Forelimb muscle (tissue), 1 donor: ENCODE measurements around the gene FAM124A. TPM values are rescaled to one million over a fixed set of nuclear protein-coding genes. Genes with fewer than 3 reads are reported as not detected.

Source experiments
- DNase-seq: peaks from one replicate; pipeline ENCODE4 v3.0.0-alpha.2; 2013; ENCODE audit warnings: low read depth
- polyA plus RNA-seq: library from polyadenylated mRNA; unstranded; fragments of 120-200 nt; gene quantifications from one replicate; pipeline ENCODE4 v1.2.1, GENCODE V29; 2013; ENCODE audit not compliant: insufficient read length

FAM124A gene
- polyA plus RNA-seq, 1 donor: 1.6 TPM

GRCh38 chr13:51221108-51221507, 1.1 kb upstream of the FAM124A start:
- no peak for DNase-seq

GRCh38 chr13:51221674-51222036, 543 bp upstream of the FAM124A start:
- no peak for DNase-seq

- no peak for DNase-seq
Observed at GRCh38 chr13:51222686-51223559, 725 bp downstream of the FAM124A start.

- DNase-seq: no peak
Observed at GRCh38 chr13:51223560-51224270, 1.5 kb downstream of the FAM124A start.

- no peak for DNase-seq
Observed at GRCh38 chr13:51225029-51225428, 2.8 kb downstream of the FAM124A start.

- DNase-seq: no peak
Observed at GRCh38 chr13:51227404-51227803, 5.2 kb downstream of the FAM124A start.

GRCh38 chr13:51229101-51229719, 7.0 kb downstream of the FAM124A start:
- DNase-seq: no peak

GRCh38 chr13:51229731-51230130, 7.5 kb downstream of the FAM124A start:
- no peak for DNase-seq

GRCh38 chr13:51230477-51231105, 8.4 kb downstream of the FAM124A start:
- no peak for DNase-seq

GRCh38 chr13:51231456-51231855, 9.3 kb downstream of the FAM124A start:
- no peak for DNase-seq

GRCh38 chr13:51232328-51232727, 10.1 kb downstream of the FAM124A start:
- no peak for DNase-seq

GRCh38 chr13:51233117-51233826, 11.1 kb downstream of the FAM124A start:
- no peak for DNase-seq

GRCh38 chr13:51234676-51235075, 12.5 kb downstream of the FAM124A start:
- no peak for DNase-seq

GRCh38 chr13:51235186-51235585, 13.0 kb downstream of the FAM124A start:
- DNase-seq: no peak

- DNase-seq: no peak
Observed at GRCh38 chr13:51235756-51236490, 13.7 kb downstream of the FAM124A start.

GRCh38 chr13:51236491-51236792, 14.2 kb downstream of the FAM124A start:
- DNase-seq: no peak

GRCh38 chr13:51237386-51237785, 15.2 kb downstream of the FAM124A start:
- DNase-seq: no peak

GRCh38 chr13:51237887-51238286, 15.7 kb downstream of the FAM124A start:
- DNase-seq: no peak

GRCh38 chr13:51240178-51240577, 18.0 kb downstream of the FAM124A start:
- no peak for DNase-seq

- no peak for DNase-seq
Observed at GRCh38 chr13:51240958-51241357, 18.8 kb downstream of the FAM124A start.

GRCh38 chr13:51241720-51242119, 19.5 kb downstream of the FAM124A start:
- DNase-seq: no peak
